ENCODE results near the gene ITIH2. TPM values are rescaled to one million over a fixed set of nuclear protein-coding genes. Genes with fewer than 3 reads are reported as not detected.
"Not testable (repeated sequence)": the region's sequence is repeated elsewhere in the genome, so short reads cannot be mapped to it uniquely, and the experiment has no call there.

ITIH2 gene
- total RNA-seq, 1 donor from 2014 or later = not detected

DNA sequence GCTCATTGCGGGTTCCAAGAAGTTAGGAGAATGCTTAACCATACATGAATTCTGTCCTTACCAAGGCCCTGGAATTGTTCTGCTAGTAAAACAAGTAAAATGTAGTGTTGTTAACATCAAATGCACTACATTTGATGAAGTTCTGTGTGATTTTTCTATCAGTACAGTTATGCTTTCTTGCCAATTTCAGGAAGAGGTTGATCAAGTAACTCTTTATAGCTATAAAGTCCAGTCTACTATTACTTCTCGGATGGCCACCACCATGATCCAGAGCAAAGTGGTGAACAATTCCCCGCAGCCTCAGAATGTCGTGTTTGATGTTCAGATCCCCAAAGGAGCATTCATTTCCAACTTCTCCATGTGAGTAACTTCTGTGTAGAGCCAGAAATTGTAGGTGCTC, 5.7 kb downstream of the ITIH2 start:
- DNase-seq (ENCODE audit: low read depth) (no peak), FAIRE-seq (no peak)
- H3K36me3 ChIP-seq (ENCODE audit: control insufficient read depth, insufficient read depth, low read length) = no peaks in the 10 kb centered on the region
- no peak for TF ChIP-seq CTCF (IDR thresholded peaks at IDR 0.05; ENCODE audit: insufficient read depth, low read length, severe bottlenecking)
- no peak overlapping the region for H3K4me3 ChIP-seq (ENCODE audit: low read depth, low read length)
- no peaks in the 10 kb centered on the region for H3K27me3 ChIP-seq (ENCODE audit: control insufficient read depth, insufficient read depth, low read length)

DNA sequence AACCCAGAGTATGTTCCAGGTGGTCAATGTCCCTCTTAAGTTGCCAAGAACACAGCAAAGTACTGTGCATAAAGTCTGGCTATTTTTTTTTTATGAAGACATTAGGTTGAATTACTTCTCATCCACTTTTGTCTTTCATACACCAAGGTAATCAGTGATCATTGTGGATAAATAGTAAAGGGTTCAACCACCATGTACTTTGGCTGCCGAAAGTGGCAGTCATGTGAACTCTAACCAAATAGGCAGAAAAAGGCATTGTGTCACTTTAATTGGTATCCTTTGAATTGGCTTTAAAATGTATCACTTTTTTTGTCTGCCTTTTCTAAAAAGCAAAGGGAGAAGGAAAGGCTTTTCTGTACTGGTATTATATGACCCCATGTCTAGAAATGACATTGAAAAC, 7.3 kb downstream of the ITIH2 start:
- Histone ChIP-seq H3K36me3 (ENCODE audit: control insufficient read depth, insufficient read depth, low read length) (no peaks in the 10 kb centered on the region), H3K4me3 (ENCODE audit: low read depth, low read length) (no peak overlapping the region), H3K27me3 (ENCODE audit: control insufficient read depth, insufficient read depth, low read length) (no peaks in the 10 kb centered on the region)
- TF ChIP-seq CTCF (IDR thresholded peaks at IDR 0.05; ENCODE audit: insufficient read depth, low read length, severe bottlenecking) = no peak
- FAIRE-seq (no peak), DNase-seq (ENCODE audit: low read depth) (no peak)

DNA sequence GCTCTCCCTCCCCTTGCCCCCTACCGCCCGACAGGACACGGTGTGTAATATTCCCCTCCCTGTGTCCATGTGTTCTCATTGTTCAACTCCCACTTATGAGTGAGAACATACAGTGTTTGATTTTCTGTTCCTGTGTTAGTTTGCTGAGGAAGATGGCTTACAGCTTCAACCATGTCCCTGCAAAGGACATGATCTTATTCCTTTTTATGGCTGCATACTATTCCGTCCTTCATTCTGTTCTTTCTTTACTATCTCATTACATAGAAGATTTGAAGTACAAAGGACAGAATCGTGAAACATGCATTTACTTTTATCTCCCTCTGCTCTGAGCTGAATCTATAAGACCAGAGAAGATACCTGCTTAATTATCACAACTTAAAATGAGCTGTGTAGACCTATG, 8.0 kb downstream of the ITIH2 start:
- not testable (repeated sequence) for H3K36me3 ChIP-seq (ENCODE audit: control insufficient read depth, insufficient read depth, low read length); H3K27me3 ChIP-seq (ENCODE audit: control insufficient read depth, insufficient read depth, low read length); H3K4me3 ChIP-seq (ENCODE audit: low read depth, low read length); DNase-seq (ENCODE audit: low read depth); FAIRE-seq

GRCh38 chr10:7715515-7715914, 12.4 kb downstream of the ITIH2 start:
- no peak for TF ChIP-seq CTCF (IDR thresholded peaks at IDR 0.05; ENCODE audit: insufficient read depth, low read length, severe bottlenecking)
- FAIRE-seq (no peak), DNase-seq (ENCODE audit: low read depth) (no peak)
- no peaks in the 10 kb centered on the region for H3K36me3 ChIP-seq (ENCODE audit: control insufficient read depth, insufficient read depth, low read length)
- H3K27me3 ChIP-seq (ENCODE audit: control insufficient read depth, insufficient read depth, low read length) = no peaks in the 10 kb centered on the region
- no peak overlapping the region for H3K4me3 ChIP-seq (ENCODE audit: low read depth, low read length)

DNA sequence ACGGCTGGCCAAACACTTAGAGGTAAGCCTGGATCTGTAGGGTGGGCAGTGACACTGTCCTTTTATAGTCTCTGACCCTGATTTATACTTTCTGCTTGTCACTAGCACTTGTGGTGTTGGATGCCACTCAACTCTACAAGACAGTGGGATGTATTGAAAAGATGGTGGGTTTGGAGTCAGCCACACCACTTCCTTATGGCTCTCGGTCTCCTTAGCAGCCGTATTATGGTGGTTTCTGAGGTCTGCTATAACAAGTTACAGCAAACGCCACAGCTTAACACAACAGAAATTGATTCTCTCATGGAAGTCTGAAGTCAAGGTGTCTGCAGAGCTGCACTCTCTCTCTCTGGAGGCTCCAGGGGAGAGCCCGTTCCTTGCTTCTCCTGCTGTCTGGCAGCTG, 14.7 kb downstream of the ITIH2 start:
- TF ChIP-seq CTCF (IDR thresholded peaks at IDR 0.05; ENCODE audit: insufficient read depth, low read length, severe bottlenecking) = no peak
- peak; percentile 50 for FAIRE-seq
- H3K4me3 ChIP-seq (ENCODE audit: low read depth, low read length) = no peak overlapping the region
- no peaks in the 10 kb centered on the region for H3K27me3 ChIP-seq (ENCODE audit: control insufficient read depth, insufficient read depth, low read length)
- no peak for DNase-seq (ENCODE audit: low read depth)
- H3K36me3 ChIP-seq (ENCODE audit: control insufficient read depth, insufficient read depth, low read length) = no peaks in the 10 kb centered on the region

DNA sequence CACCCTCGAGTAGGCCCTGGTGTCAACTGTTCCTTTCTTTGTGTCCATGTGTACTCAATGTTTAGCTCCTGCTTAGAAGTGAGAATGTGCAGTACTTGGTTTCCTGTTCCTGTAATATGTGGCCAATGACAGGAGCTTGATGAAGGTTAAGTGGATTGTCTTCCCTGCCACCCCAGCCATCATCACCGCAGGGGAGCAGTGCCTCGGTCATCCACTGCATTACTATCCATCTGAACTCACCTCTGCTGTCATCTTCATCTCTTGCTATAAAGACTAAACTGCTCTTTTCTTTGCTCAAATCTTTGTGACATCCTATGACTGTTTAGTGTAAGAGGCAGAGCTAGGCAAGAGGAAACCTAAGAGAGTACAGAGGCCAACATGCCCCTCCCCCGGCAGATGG, 15.6 kb downstream of the ITIH2 start:
- FAIRE-seq (no peak), DNase-seq (ENCODE audit: low read depth) (no peak)
- Histone ChIP-seq H3K36me3 (ENCODE audit: control insufficient read depth, insufficient read depth, low read length) (no peaks in the 10 kb centered on the region), H3K4me3 (ENCODE audit: low read depth, low read length) (no peak overlapping the region), H3K27me3 (ENCODE audit: control insufficient read depth, insufficient read depth, low read length) (no peaks in the 10 kb centered on the region)
- TF ChIP-seq CTCF (IDR thresholded peaks at IDR 0.05; ENCODE audit: insufficient read depth, low read length, severe bottlenecking) = no peak

Measured in bronchial epithelial cell (primary cell).